HG03135 (cell line): ENCODE data around the gene TSC22D2.

Experiments used
- ATAC-seq: cut with Tn5 transposase; IDR thresholded peaks from one replicate; pipeline ENCODE4 v1.9.1; 2021; ENCODE audit warnings: mild to moderate bottlenecking, moderate library complexity; ENCODE audit not compliant: unreplicated experiment

TSC22D2 gene

GRCh38 chr3:150384296-150385212, 23.5 kb upstream of the TSC22D2 start:
- peak; percentile 99 for ATAC-seq

- ATAC-seq: peak; percentile 42
Observed at GRCh38 chr3:150385296-150386242, 22.5 kb upstream of the TSC22D2 start.

GRCh38 chr3:150388498-150389418, 19.3 kb upstream of the TSC22D2 start:
- ATAC-seq: no peak

- ATAC-seq: no peak
Observed at GRCh38 chr3:150390087-150390486, 18.0 kb upstream of the TSC22D2 start.

GRCh38 chr3:150391161-150391560, 16.9 kb upstream of the TSC22D2 start:
- no peak for ATAC-seq

GRCh38 chr3:150393745-150394144, 14.4 kb upstream of the TSC22D2 start:
- ATAC-seq: no peak

GRCh38 chr3:150394606-150395005, 13.5 kb upstream of the TSC22D2 start:
- no peak for ATAC-seq

GRCh38 chr3:150396491-150396890, 11.6 kb upstream of the TSC22D2 start:
- no peak for ATAC-seq

- ATAC-seq: no peak
Observed at GRCh38 chr3:150396956-150397550, 11.0 kb upstream of the TSC22D2 start.

- no peak for ATAC-seq
Observed at GRCh38 chr3:150399060-150399459, 9.0 kb upstream of the TSC22D2 start.

- no peak for ATAC-seq
Observed at GRCh38 chr3:150401285-150401684, 6.8 kb upstream of the TSC22D2 start.

GRCh38 chr3:150402217-150402616, 5.9 kb upstream of the TSC22D2 start:
- ATAC-seq: no peak

- ATAC-seq: no peak
Observed at GRCh38 chr3:150404023-150404422, 4.1 kb upstream of the TSC22D2 start.

GRCh38 chr3:150407051-150407807, 869 bp upstream of the TSC22D2 start:
- no peak for ATAC-seq

GRCh38 chr3:150407808-150408220, 284 bp upstream of the TSC22D2 start:
- peak; percentile 3 for ATAC-seq

- ATAC-seq: no peak
Observed at GRCh38 chr3:150409125-150409511, 1.0 kb downstream of the TSC22D2 start.

- peak; percentile 30 for ATAC-seq
Observed at GRCh38 chr3:150409512-150410310, 1.6 kb downstream of the TSC22D2 start.

- peak; percentile 1 for ATAC-seq
Observed at GRCh38 chr3:150410311-150411105, 2.4 kb downstream of the TSC22D2 start.
